Caki2 (cell line): ENCODE data around the gene COG3. TPM values are rescaled to one million over a fixed set of nuclear protein-coding genes. Genes with fewer than 3 reads are reported as not detected.

Source experiments
- DNase-seq: peaks from one replicate; pipeline ENCODE4 v3.0.0-alpha.2; 2015; ENCODE audit warnings: low read depth
- in situ Hi-C: cut with HindIII; loops from 2 replicates; pipeline ENCODE4 v1.10.0; 2016; ENCODE audit warnings: low sequenced_read_pairs, low pct_unique_long_range_greater_than_20kb, mixed read lengths
- total RNA-seq: library from RNA; depleted of rRNA; stranded (reverse); fragments of >200 nt; shearing (Covaris generic); gene quantifications from 2 replicates; pipeline ENCODE4 v1.2.3, GENCODE V29; 2014; ENCODE audit warnings: low replicate concordance

COG3 gene
- total RNA-seq, 1 experiment from 2014 or later = 11.1 TPM

DNA sequence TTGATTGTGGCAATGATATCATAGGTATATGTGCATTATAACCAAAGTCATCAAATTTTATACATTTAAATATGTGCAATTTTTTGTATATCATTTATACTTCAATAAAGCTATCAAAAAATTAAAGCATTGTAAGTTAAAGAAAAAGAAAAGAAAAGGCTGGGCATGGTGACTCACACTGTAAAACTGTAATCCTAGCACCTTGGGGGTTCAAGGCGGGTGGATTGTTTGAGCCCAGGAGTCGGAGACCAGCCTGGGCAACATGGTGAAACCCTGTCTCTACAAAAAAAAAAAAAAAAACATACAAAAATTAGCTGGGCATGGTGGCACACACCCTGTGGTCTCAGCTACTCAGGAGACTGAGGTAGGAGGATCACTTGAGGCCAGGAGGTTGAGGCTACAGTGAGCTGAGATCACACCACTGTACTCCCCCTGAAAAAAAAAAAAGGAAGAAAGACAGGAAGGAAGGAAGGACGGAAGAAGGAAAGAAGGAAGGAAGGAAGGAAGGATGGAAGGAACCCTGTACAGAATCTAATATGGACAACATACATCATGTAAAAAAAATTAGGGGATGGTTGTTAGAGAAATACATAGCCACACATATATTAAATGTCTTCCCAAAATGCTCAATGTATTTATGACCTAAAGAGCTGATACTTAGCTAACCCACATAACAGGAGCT lies 24.8 kb upstream of the COG3 start:
- DNase-seq = no peak
- in situ Hi-C loops = no loop called here

DNA sequence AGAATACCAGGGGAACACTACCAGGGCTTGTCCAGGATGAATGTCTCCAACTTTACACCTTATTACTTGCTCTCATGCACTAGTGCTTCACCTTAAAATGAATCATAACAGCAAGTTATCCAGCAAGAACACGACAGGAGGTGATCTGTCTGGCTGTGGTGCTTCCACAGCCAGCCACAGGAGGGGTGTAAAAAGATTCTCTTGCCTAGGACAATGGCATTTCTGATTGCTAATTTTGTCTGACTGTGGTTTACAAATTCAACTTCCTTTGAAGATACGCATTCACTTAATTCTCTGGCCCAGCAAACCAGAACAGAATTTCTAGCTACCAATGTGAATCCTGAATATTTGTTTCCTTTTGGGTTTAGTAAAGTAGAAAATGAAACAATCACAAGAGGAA lies 23.1 kb upstream of the COG3 start:
- in situ Hi-C loops = no loop called here
- DNase-seq = peak; percentile 44

DNA sequence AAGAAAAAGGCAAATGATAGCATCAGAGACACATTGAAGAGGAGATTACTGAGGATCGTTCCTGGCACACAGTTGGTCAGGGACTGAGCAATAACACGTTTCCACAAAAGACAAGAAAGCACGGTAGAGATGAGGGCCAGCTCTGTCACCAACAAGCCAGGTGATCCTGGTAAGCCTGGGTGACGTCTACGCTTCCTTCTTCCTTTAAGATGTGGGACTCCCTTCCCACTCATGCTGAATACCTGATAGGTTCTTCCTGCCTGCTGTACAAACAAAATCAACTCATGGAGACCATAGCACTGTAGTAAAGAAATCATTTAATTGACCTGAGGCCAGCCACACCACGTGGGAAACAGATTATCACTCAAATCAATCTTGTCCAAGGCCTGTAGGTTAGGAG lies 19.7 kb upstream of the COG3 start:
- no peak for DNase-seq
- in situ Hi-C loops = no loop called here

DNA sequence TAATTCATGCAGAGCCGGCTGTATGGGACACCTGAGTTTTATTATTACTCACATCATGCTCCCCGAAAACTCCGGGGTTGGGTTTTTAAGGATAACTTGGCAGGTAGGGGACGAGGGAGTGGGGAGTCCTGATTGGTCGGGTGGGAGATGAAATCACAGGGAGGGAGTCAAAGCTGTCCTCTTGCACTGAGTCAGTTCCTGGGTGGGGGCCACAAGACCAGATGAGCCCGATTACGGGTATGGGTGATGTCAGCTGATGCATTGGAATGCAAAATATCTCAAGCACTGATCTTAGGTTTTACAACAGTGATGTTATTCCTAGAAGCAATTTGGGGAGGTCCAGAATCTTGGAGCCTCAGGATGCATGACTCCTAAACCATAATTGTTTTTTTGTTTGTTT lies 18.6 kb upstream of the COG3 start:
- DNase-seq = no peak
- in situ Hi-C loops = no loop called here

DNA sequence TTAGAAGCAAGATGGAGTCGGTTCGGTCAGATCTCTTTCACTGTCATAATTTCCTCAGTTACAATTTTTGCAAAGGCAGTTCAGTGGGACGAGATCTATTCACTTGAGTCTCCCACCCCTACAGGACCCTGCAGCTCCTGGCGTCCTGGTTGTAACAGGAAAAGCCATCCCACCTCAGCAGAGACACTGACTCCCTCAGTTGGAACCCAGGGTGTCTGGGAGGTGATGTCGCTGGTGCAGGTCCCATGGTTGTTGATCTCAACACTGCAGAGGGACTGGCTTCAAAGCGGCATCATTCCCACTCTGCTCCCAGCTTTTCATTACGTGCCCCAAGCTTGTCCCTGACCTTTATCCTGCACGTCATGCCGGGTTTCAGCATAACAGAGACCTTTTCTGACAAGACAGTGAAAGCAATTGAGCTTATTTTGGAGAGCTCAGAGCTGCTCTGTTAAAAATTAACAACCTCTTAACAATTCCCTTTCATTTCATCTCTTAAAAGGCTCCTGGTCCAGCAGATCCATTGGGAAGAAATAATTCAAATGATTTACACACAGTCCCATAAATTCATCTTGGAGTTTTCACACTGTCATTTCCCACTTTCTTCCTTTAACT lies 17.6 kb upstream of the COG3 start:
- in situ Hi-C loops = no loop called here
- DNase-seq = peak; percentile 8

DNA sequence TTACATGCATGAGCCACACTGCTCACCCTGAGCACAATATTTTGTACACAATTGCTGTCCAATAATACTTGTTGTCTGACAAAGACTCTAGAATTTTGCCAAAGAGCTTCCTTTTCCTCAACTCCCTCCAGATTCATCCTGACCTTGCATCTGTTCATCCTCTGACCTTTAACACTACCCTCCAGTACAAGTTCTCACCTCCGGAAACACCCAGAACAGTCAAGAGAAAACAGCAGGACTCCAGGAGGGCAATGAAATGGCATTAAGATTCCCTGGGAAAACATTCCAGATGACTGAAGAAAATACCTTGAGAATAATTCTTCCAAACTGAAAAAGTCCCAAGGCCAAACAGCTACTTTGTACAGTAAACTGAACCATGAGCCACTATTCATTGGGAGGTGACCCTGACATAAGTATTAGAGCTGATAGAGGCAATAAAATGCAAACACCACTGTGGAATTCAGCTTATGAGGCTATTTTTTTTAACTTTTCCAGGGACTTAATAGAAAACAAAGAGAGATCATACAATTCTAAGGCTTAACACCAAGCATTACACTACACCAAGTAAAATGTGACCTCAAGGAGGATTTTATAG lies 15.7 kb upstream of the COG3 start:
- DNase-seq = no peak
- in situ Hi-C loops = no loop called here

DNA sequence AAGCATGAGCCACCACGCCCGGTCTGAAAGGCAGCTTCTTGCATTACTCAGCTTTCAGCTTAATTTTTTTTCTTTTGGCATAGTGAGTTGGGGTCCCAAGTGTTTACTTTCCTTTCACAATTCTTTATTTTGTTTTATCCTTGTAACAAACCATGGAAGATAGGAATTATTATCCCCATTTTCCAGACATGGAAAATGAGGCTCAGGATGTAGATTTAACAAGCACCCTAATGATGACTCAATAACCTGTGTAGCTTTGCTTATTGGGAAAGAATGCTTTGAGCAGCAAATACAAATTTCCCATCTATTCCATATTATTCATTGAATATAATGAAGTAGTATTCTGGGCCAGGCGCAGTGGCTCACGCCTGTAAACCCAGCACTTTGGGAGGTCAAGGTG lies 13.5 kb upstream of the COG3 start:
- DNase-seq = no peak
- in situ Hi-C loops = no loop called here

DNA sequence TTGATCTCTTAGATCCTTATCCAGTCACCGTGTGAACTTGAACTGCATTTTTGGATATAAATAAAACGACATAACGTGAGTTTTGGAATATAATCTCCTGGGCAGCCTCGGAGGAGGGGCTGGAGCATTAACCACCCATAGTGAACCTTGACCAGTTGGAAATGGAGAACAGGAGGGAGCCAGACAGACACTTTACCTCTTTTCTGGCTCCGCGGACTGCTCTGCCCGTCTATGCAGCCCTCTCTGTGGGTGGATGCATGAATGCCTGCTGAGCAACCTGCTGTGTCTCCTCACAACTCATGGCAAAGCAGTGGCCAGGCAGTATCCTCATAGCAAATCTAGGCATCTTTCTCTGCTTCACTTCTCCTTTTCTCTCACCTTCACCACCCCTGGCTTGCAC lies 10.5 kb upstream of the COG3 start:
- in situ Hi-C loops = no loop called here
- no peak for DNase-seq

DNA sequence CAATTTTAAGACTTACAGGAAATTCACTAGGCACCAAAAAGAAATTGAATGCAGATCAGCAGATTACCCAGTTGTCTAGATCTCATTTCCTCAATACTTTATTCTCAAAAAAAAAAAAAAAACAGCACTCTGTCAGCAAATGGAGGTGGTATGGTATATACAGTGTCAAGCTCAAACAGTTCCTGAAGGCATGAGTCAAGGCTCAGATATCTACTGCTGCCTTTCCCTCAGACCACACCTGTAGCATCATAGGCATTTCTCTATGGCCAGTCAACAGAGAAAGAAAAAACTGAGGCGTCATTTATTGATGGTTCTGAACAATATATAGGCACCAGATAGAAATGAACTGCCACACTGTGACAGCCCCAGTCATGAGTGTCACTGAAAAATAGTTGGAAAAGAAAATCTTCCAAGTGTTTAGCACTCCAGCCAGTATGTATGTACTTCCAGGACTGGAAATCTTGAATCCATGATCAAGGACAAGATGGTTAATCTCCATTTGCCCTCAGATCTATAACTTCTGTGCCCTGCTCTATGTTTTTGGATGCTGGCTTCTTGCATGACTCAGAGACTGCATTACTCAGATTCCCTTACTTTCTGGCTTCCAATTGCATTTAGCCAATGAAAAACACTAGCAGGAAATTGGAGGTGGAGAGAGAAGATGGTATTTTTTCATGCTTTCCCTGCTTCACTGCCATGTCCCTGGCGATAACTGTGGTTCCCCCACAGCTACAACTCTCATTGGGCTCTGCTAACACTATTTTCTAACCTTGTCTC lies 8.4 kb upstream of the COG3 start:
- in situ Hi-C loops = no loop called here
- DNase-seq = no peak

DNA sequence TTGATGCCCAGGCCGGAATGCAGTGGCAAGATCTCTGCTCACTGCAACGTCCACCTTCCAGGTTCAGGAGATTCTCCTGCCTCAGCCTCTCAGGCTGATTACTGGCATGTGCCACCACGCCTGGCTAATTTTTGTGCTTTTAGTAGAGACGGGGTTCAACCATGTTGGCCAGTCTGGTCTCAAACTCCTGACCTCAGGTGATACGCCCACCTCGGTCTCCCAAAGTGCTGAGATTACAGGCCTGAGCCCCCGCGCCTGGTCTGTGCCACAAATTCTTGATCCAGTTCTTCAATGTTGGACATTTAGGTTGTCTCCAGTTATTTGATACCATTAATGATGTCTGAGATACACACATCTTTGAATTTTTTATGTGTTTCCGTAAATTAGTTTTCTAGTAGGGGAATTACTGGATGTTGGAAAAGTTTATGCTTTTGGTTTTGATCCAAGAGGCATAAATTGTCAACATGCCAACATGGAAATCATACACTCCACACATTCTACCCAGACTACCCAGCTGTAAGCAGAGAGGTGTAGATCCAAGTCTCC lies 525 bp upstream of the COG3 start:
- in situ Hi-C loops = no loop called here
- no peak for DNase-seq

DNA sequence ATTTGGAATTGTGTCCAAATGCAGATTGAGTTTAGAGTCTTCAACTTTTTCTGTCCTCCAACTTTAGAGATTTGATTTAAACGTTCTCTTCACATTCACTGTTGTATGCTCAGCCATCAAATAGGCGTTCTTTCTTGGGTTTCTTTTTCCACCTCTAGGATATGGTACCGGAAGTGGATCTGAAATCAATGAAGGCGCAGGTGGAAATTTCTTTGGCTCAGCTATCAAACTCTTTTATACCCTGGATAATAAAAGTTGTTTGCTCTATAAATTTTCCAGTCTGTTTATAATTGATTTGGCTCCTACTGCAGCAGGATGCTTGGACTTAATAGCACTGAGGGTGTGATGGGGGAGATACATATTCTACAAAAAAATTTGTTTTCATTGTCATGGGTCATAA lies 1.6 kb downstream of the COG3 start:
- no peak for DNase-seq
- in situ Hi-C loops = no loop called here

DNA sequence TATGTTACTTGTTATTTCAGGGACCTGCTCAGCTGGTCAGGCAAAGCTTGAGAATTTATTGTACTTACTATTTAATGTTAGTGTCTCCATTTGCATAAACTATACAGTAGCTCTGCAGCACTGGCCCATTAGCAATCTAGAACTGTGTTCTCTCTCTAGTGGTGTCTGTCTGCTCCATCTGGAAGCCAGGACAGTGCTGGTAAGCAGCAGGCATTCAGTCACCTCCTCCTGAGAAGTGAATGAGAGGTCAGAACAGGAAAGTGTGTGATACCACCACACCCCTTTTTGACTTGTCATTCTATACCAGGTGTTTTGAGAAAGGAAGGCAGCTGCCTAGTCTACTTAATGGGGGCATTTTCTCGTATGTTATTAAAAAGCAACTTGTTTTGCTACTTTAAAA lies 3.9 kb downstream of the COG3 start:
- DNase-seq = no peak
- in situ Hi-C loops = no loop called here

DNA sequence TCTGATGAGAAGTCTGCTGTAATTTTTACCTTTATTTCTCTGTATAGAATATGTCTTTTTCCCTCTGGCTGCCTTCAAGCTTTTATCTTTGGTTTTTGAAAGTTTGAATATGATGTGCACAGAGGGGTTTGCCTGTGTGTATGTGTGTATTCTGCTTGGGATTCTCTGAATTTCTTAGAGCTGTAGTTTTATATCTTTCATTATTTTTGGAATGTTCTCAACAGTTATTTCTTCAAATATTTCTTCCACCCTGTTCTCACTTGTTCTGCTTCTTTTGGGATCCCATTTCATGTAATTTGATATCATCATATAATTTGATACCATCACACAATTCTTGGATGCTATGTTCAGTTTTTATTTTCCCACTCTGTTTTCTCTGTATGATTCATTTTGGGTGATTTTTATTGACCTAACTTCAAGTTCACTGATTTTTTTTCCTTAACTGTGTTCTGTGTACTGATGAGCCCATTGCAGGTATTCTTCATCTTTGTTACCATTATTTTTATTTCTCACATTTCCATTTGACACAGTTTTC lies 7.5 kb downstream of the COG3 start:
- DNase-seq = no peak
- in situ Hi-C loops = no loop called here

DNA sequence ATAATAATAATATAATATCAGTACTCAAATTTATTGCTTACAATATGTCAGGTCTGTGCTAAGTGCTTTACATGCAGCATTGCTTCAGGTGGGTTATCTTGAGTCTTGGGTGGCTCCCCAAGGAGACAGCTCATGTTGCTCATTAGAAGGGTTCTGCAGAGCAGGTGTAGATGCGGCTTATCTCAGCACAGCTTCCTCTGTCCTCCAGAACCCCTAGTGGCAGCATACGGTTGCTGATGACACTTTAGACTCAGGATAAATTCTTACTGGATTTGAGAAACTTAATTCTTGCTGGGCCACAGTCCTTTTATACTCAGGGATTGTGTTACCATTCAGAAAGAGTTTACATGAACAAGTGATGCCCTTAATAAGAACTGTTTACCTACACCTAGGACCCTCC lies 8.9 kb downstream of the COG3 start:
- no peak for DNase-seq
- in situ Hi-C loops = no loop called here

DNA sequence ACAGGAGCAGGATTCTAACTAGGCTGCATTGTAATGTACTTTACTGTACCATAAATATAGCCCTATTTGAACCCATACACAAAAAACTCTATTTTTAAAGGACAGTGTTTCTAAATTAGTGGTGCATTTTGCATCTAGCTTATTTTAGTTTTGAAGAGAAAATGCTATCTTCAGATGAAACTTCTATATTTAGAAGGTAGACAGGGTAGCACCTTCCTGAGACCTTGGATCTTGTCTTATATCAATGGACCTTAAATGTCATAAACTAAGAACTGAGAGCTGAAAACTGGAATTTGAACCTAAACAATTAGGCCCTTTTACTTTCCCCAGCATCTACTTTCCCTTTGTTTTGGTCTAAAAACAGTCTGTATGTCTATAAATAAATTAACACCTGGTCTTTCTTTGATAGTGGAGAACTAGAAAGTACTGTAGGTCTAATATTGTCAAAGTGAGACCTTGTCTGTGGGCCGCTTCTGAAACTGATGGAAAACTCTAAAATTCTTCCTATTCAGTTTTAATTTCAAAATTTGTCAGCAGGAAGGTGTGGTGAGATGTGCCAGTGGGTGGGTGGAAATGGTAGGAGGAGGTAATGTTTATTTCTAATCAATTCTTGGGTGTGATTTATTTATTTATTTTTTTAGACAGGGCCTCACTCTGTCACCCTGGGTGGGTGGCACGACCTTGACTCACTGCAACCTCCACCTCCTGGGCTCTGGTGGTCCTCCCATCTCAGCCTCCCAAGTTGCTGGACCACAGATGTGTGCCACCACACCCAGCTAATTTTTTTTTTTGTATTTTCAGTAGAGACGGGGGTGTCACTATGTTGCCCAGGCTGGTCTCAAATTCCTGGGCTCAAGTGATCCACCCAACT lies 10.1 kb downstream of the COG3 start:
- DNase-seq = no peak
- in situ Hi-C loops = no loop called here

DNA sequence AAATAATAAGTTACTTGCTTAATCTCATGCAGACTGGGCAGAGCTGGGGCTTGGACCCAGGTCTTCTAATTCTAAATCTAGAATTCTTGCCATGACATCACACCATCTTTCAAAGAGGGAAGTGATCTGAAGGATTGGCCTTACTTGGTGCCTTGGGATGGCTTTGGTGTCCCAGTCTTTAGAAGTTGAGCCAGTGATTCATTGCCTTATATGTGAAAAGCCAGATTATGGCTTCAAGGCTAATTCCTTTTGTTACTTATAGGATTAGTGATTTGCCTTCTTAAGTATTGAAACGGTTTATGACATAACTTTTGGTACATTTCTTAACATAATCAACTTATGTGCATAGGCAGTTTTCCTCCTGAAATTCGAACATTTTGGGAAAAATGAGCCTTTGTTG lies 14.9 kb downstream of the COG3 start:
- in situ Hi-C loops = no loop called here
- DNase-seq = no peak

DNA sequence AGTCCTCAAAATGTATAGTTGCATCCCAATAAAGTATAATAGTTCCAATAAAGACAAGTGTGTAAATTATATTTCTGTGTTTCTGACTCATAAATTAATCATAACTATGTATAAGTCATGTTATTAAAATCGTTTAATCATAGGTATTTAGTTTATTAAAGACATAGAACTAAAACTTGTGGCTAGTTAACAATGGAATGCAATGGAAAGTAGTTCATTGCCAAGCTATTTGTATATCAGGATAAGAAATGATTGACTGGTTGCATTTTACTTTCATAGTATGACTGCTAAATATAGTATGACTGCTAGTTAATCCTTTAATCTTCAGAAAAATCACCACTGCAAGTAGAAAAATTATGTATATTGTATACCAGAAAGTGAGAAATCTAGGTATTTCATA lies 16.9 kb downstream of the COG3 start:
- in situ Hi-C loops = no loop called here

DNA sequence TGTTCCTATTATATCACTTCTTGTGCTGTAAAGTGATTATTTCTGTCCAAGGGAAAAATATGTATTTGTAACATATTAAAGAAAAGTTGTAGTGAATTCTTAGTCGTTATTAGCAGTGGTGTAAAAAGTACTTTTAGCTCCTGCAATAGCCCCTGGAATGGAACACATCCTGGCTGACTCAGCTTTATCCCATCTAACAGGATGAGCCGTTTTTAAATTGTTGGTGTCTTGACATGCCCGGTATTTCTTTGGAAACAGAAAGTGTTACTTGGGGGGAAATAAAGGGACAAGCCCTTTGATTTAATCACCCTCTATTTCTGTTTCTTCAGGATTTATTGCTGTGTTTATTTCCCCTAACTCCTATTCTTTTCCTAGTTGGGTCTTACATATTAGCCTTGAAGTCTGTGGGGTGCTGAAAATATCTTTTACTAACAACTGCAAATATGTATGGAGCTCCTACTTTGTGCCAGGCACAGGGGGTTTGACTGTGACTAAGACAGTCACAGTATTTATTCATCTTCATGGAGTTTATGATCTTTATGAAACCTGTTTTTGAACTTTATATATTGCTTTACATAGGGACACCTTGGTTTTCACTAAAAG lies 17.9 kb downstream of the COG3 start:
- DNase-seq = no peak
- in situ Hi-C loops = no loop called here

More for the DNA sequence above, 16.9 kb downstream of the COG3 start:
- DNase-seq = no peak
